Testis (tissue), 2 donors: ENCODE data around the gene MAP4K4.

Source experiments
- CTCF ChIP-seq, 3 experiments: fragments of 450-650 bp in 2 of 3; fragments of 200-600 bp in 1 of 3; sonication (generic) in 1 of 3; IDR thresholded peaks; one replicate each; pipeline ENCODE4 v1.5.1; 2016 to 2019; ENCODE audit warnings: antibody characterized with exemption in 3 of 3, mild to moderate bottlenecking in 2 of 3, moderate library complexity in 1 of 3
- POLR2A ChIP-seq: fragments of 450-650 bp; IDR thresholded peaks from one replicate; pipeline ENCODE4 v1.6.1; 2017; ENCODE audit warnings: antibody characterized with exemption, mild to moderate bottlenecking, moderate library complexity

- no peak for TF ChIP-seq CTCF (IDR thresholded peaks at IDR 0.05)
- no peak for TF ChIP-seq POLR2A
Measured at GRCh38 chr2:101706121-101706818, 8.8 kb downstream of the MAP4K4 start.
